Activated naive CD4-positive, alpha-beta T cell treated with anti-CD3 and anti-CD28 coated beads for 36 hours (primary cell): ENCODE measurements around the gene SEC61A1. TPM values are rescaled to one million over a fixed set of nuclear protein-coding genes. Genes with fewer than 3 reads are reported as not detected.

Experiments used
- CTCF ChIA-PET: fragments of 350-600 bp; sonication (Branson Sonifier 250); formaldehyde crosslinking; loops from one replicate; lab custom pipeline; 2021; ENCODE audit warnings: antibody characterized with exemption; lab: Charles Lee
- DNase-seq: peaks from one replicate; pipeline ENCODE4 v3.0.0-alpha.2; 2020
- H3K27ac Mint-ChIP-seq: one replicate; pipeline ENCODE4 v1.8.0; 2021; ENCODE audit warnings: mild to moderate bottlenecking, mixed read lengths
- H3K27me3 Mint-ChIP-seq: one replicate; pipeline ENCODE4 v1.8.0; 2021; ENCODE audit warnings: low read depth, mixed read lengths
- H3K36me3 Mint-ChIP-seq: one replicate; pipeline ENCODE4 v1.8.0; 2021; ENCODE audit warnings: low read depth, mixed read lengths
- H3K4me1 Mint-ChIP-seq: one replicate; pipeline ENCODE4 v1.8.0; 2021; ENCODE audit warnings: low read depth, mixed read lengths
- H3K4me3 Mint-ChIP-seq: one replicate; pipeline ENCODE4 v1.8.0; 2021; ENCODE audit warnings: mild to moderate bottlenecking, moderate library complexity, mixed read lengths
- H3K9me3 Mint-ChIP-seq: one replicate; pipeline ENCODE4 v1.8.0; 2021; ENCODE audit warnings: mixed read lengths
- intact Hi-C: fragments of 100-400 bp; cut with micrococcal nuclease; formaldehyde crosslinking; loops from one replicate; pipeline ENCODE4 v1.15.1; 2023
- total RNA-seq, 2 experiments: library from RNA; stranded (reverse); gene quantifications; one replicate each; pipeline ENCODE4 v1.2.3, GENCODE V29; 2021

Gene SEC61A1
- total RNA-seq, 2 experiments from 2014 or later = 115 to 119 TPM

DNA sequence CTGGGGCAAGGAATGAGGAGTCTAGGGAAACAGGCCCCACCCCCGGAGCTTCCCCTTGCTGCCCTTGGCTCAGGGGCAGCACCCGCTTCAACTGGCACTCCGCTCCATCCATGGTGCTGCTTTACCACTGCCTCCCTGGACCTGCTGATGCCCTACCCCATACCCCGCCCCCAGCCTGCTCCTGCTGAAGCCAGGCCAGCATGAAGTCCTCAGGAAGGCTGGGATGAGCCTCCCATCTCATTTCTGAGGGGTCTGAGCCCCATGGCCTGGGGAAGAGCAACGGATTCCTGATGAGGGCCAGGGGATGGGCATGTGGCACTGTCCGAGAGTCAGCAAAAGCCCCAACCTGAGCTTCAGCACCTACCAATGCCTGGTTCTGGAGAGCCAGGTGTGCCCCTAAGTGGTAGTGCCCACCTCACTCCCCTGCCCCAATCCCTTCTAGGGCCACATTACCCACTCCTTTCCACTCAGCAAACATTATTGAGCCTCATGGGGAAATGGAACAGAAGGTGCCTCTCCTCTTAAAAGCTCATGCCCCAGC lies 21.0 kb downstream of the SEC61A1 start:
- no peak overlapping the region for H3K27ac Mint-ChIP-seq
- DNase-seq = no peak
- no peak overlapping the region for H3K4me3 Mint-ChIP-seq
- H3K9me3 Mint-ChIP-seq = no peaks in the 10 kb centered on the region
- intact Hi-C loops = no loop called here
- H3K4me1 Mint-ChIP-seq = peaks cover 20% of the 10 kb centered on the region
- CTCF ChIA-PET = interaction anchor here (1.0 to 1.4 kb wide), 2 partner anchors 11 to 22 kb away, joined by 3 to 4 read pairs; no protein-coding TSS in a partner anchor
- H3K27me3 Mint-ChIP-seq = no peaks in the 10 kb centered on the region
- H3K36me3 Mint-ChIP-seq = peaks cover 17% of the 10 kb centered on the region

DNA sequence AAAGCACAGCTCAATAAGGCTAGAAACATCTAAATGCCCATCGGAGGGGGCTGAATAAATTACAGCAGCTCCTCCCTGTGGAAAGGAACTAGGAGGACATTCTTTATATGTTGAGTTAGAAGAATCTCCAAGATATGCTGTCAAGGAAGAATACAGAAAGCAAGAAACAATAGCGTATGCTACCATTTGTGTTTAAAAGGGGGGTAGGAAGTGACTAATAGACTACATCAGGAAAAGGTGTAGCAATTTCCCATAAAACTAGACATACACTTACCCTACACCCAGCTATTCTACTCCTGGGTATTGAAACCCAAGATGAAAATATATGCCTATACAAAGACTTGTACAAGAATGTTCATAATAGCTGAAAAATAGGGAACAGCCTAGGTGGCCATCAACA lies 21.6 kb downstream of the SEC61A1 start:
- no peak for DNase-seq
- H3K27me3 Mint-ChIP-seq = no peaks in the 10 kb centered on the region
- H3K9me3 Mint-ChIP-seq = no peaks in the 10 kb centered on the region
- H3K36me3 Mint-ChIP-seq = peaks cover 15% of the 10 kb centered on the region
- no peak overlapping the region for H3K27ac Mint-ChIP-seq
- intact Hi-C loops = loop anchor here (2.0 kb wide), 3 partner anchors 49 to 535 kb away; partner anchors contain the start of gene RUVBL1
- peaks cover 20% of the 10 kb centered on the region for H3K4me1 Mint-ChIP-seq
- H3K4me3 Mint-ChIP-seq = no peak overlapping the region
- CTCF ChIA-PET = interaction anchor here (1.0 to 1.4 kb wide), 2 partner anchors 11 to 22 kb away, joined by 3 to 4 read pairs; no protein-coding TSS in a partner anchor

DNA sequence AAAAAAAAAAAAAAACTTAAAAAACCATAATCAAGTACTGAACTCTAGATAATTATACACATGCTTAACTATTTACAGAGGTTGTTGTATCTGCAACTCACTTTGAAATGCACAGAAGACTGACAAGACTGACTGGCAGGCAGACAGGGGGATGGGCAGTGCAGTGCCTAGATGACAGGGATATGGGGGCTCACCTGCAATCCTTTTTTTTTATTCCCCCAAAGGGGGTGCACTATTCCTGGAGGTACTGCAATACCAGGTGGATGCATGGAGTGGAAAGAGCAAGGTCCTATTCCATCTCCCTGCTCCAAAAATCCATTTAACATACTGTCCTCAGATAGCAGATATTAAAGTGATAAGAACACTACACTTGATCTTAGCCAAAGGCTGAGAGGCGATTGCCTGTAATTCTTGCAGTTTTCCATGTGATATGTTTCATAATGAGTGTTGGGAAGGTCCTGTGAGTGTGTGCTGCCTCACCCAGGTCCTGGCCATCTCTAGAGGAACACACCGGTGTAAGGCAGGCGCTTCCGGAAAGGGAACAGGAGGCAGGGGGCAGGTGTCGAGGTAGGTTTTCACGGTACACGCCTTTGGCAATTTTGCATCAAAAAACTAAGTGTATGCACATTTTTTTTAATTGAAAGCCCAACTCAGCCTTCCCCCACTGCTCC lies 22.7 kb downstream of the SEC61A1 start:
- intact Hi-C loops = loop anchor here (1.0 to 5.0 kb wide), 6 partner anchors 23 to 534 kb away; partner anchors contain the start of genes RUVBL1 and SEC61A1
- Mint-ChIP-seq H3K4me1 (peaks cover 20% of the 10 kb centered on the region), H3K4me3 (no peak overlapping the region), H3K36me3 (peaks cover 23% of the 10 kb centered on the region), H3K27me3 (no peaks in the 10 kb centered on the region), H3K27ac (no peak overlapping the region), H3K9me3 (no peaks in the 10 kb centered on the region)
- no peak for DNase-seq
- CTCF ChIA-PET = interaction anchor here (0.6 kb wide), 1 partner anchor 255 kb away, joined by 4 read pairs; no protein-coding TSS in a partner anchor

DNA sequence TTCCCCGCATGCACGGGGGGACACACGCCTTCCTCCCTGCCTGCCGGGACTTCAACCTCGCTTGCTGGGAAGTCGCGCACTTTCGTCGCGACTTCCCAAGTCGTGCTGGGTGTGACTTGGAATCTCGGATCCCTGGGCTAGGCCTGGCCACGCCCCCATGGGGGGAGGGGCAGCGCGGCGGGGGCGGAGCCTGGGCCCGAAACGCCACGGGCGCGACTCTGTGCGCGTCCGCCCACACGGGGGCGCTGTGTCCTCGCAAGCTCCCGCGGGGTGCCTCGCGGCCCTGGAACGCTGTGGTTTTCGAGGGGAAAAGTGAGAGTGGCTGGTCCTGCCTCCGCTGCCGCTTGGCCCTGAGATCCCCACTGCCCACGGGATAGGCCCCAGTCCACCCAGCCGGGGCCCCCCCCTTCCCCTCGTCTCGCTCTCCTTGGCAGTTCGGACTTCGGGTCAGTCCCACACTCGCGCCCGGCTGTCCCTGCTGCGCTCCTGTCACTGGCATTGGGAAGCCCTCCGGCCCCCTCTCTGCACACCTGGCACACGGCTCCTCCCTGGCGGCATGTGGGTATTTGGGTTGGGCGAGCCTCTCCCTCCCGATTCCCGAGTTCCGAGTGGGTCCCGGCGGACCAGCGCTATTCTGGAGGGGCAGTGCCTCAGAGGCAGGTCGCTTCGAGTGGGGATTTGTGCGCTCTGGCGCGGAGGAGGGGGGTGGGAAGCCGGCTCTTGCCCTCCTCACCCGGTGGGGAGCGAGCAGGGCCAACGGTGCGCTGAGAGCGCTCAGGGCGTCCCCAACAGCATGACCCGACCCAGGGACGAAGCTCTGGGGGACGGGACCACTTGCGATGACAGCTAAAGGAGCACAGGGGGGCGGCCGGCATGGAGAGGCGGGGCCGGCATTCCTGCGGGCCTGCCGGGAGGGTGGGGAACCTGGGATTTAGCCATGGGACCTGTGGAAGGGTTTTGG lies 23.6 kb downstream of the SEC61A1 start:
- H3K4me1 Mint-ChIP-seq = peaks cover 20% of the 10 kb centered on the region
- H3K36me3 Mint-ChIP-seq = peaks cover 27% of the 10 kb centered on the region
- CTCF ChIA-PET = interaction anchor here (0.7 kb wide), 2 partner anchors 45 to 47 kb away, joined by 3 read pairs; no protein-coding TSS in a partner anchor
- intact Hi-C loops = loop anchor here (1.0 to 5.0 kb wide), 7 partner anchors 24 to 533 kb away; partner anchors contain the start of genes RUVBL1 and SEC61A1
- DNase-seq = peak; percentile 86
- H3K4me3 Mint-ChIP-seq = peak overlapping the region; percentile 46
- no peaks in the 10 kb centered on the region for H3K9me3 Mint-ChIP-seq
- no peak overlapping the region for H3K27ac Mint-ChIP-seq
- H3K27me3 Mint-ChIP-seq = no peaks in the 10 kb centered on the region

DNA sequence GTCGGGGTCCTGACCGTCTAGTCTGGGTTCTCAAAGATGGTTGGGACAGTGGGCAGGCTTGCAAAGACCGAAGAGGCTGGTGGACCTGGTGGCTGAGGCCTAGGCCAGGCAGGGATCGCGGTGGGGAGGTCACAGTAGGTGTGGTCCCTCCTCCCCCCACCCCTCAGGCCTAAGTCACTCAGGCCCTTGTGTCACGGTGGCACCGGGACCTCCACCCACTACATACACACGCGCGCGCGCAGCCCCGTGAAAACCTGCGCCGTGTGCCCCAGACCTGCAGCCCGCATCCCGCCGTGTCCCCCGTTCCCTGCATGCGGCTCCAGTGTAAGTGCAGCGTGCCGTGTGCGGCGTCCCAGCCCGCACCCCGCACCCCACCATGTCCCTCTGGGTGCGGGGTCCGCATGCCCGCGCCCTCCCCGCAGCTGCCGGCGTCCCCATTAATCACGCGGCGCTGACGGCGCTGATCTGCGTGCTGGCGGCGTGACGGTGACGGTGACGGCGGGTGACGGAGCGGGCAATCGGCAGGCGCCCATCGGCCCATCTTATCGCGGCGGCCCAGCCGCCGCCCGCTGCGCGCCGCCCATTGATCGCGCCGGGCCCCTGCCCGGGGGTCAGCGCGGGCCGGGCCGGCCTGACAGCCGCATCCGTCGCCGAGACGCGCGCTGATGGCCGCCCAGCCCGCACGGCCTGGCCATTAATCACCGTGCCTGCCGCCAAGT lies 24.4 kb downstream of the SEC61A1 start:
- CTCF ChIA-PET = interaction anchor here (0.7 kb wide), 1 partner anchor 44 kb away, joined by 3 read pairs; no protein-coding TSS in a partner anchor
- peak; percentile 46 for DNase-seq
- H3K4me3 Mint-ChIP-seq = peak overlapping the region; percentile 46

DNA sequence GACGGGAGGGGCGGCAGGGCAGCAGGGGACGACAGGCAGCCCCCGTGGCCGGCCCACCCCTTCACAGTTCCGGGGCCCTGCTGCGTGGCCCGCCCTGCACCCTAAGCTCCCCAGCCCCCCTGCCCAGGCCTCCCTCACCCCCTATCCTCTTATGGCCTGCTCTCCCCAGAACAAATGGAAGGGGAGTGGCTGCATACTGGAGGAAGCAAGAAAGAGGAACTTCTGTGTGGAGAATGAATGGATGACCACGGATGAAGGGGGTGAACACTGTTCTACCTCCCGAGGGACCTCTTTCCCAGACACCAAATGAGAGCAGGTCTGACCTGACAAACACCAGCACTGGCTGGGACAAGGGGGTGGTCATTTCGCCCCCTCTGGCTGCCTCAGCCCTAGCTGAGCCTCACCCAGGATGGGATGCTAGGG lies 25.0 kb downstream of the SEC61A1 start:
- DNase-seq = no peak
- no peak overlapping the region for H3K27ac Mint-ChIP-seq
- intact Hi-C loops = loop anchor here (2.0 to 5.0 kb wide), 2 partner anchors 350 to 414 kb away; no protein-coding TSS in a partner anchor
- H3K4me3 Mint-ChIP-seq = peak overlapping the region; percentile 12
- CTCF ChIA-PET = interaction anchor here (1.5 kb wide), 1 partner anchor 9 kb away, joined by 3 read pairs; no protein-coding TSS in a partner anchor
- peaks cover 20% of the 10 kb centered on the region for H3K4me1 Mint-ChIP-seq
- H3K9me3 Mint-ChIP-seq = no peaks in the 10 kb centered on the region
- no peaks in the 10 kb centered on the region for H3K27me3 Mint-ChIP-seq
- H3K36me3 Mint-ChIP-seq = peaks cover 39% of the 10 kb centered on the region

More for the DNA sequence above, 24.4 kb downstream of the SEC61A1 start:
- H3K4me1 Mint-ChIP-seq = peaks cover 20% of the 10 kb centered on the region
- no peak overlapping the region for H3K27ac Mint-ChIP-seq
- no peaks in the 10 kb centered on the region for H3K27me3 Mint-ChIP-seq
- H3K9me3 Mint-ChIP-seq = no peaks in the 10 kb centered on the region
- intact Hi-C loops = loop anchor here (2.0 to 5.0 kb wide), 2 partner anchors 351 to 414 kb away; no protein-coding TSS in a partner anchor
- peaks cover 35% of the 10 kb centered on the region for H3K36me3 Mint-ChIP-seq

DNA sequence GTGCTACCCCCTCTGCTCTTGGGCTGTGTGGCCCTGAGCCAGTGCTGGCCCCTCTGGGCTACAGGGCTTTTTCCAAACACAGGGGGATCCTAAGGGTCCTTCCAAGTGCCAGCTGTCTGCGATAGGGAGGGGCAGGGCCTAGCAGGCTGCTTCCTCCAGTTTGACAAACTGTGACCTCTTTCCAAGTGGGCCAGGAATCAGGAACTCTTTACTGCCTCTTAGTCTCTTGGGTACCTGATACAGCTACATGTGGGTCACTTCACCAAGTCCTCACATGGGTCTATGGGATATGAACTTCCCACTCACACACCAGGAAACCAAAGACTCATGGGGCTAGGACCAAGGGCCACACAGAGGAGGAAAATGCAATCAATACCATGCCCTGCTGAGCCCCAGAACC lies 25.4 kb downstream of the SEC61A1 start:
- intact Hi-C loops = loop anchor here (2.0 to 5.0 kb wide), 2 partner anchors 350 to 413 kb away; no protein-coding TSS in a partner anchor
- H3K27me3 Mint-ChIP-seq = no peaks in the 10 kb centered on the region
- no peak overlapping the region for H3K4me3 Mint-ChIP-seq
- DNase-seq = no peak
- peaks cover 20% of the 10 kb centered on the region for H3K4me1 Mint-ChIP-seq
- peaks cover 44% of the 10 kb centered on the region for H3K36me3 Mint-ChIP-seq
- CTCF ChIA-PET = interaction anchor here (1.5 kb wide), 1 partner anchor 9 kb away, joined by 3 read pairs; no protein-coding TSS in a partner anchor
- no peak overlapping the region for H3K27ac Mint-ChIP-seq
- H3K9me3 Mint-ChIP-seq = no peaks in the 10 kb centered on the region

DNA sequence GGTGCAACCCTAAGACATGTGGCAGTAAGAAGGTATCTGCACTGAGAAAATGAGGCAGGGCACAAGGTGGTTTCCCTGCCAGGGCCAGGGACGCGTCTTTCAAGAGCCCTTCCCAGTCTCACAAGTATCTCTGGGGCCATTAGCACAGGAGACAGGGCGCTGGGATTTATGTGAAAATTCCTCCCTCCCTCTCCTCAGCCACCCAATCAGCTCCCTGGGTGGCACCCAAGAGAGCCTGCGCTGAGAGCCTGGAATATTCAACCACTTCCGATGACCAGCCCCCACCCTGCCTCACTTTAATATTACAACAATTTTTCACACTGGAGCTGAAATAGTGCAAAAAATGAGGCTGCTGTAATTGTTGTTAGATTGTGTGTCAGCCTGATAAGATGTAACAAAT lies 26.1 kb downstream of the SEC61A1 start:
- Mint-ChIP-seq H3K4me3 (no peak overlapping the region), H3K27ac (no peak overlapping the region), H3K36me3 (peaks cover 49% of the 10 kb centered on the region), H3K27me3 (no peaks in the 10 kb centered on the region), H3K9me3 (no peaks in the 10 kb centered on the region), H3K4me1 (peaks cover 20% of the 10 kb centered on the region)
- no peak for DNase-seq
- intact Hi-C loops = loop anchor here (5.0 kb wide), 1 partner anchor 349 kb away; no protein-coding TSS in a partner anchor
- CTCF ChIA-PET = interaction anchor here (1.5 kb wide), 1 partner anchor 10 kb away, joined by 3 read pairs; no protein-coding TSS in a partner anchor

DNA sequence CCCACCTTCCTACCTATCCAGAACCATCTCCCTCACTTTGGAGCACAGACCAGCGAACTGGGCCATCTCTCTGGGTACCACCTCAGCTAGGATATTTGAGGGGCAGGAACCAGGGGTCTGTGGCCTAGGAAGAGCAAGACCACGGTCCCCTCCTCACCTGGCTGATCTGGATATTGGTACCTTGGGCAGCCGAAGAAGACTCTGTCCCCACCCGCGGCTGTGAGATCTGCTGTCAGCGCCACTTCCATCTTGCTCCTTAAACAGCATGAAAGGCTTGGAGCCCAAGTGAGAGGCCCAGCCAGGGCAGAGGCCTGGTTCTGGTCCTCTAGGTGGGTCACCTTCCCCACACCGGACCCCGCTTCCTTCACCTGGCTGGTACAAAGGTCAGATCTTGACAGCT lies 26.6 kb downstream of the SEC61A1 start:
- Mint-ChIP-seq H3K9me3 (no peaks in the 10 kb centered on the region), H3K4me1 (peaks cover 15% of the 10 kb centered on the region), H3K4me3 (no peak overlapping the region), H3K36me3 (peaks cover 52% of the 10 kb centered on the region), H3K27ac (no peak overlapping the region), H3K27me3 (no peaks in the 10 kb centered on the region)
- CTCF ChIA-PET = no interaction called here
- intact Hi-C loops = loop anchor here (5.0 kb wide), 1 partner anchor 348 kb away; no protein-coding TSS in a partner anchor
- DNase-seq = no peak

DNA sequence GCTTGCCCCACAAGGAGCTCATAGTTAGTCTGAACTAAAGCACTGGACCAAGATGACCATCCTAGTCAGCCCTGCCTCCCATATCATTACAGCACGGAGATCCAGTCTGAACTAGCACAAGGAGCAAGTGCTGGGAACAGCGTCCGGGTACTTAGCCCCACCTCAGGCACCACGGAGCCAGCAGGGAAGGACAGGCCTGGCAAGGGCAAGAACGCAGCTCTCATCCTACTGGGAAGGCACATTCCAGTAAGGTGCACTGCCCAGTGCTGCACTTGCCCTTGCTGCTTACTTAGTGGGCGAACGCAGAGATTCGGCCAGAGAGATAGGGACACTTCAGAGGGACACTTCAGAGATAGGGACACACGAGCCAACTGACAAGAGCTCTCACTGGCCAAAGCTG lies 27.6 kb downstream of the SEC61A1 start:
- CTCF ChIA-PET = interaction anchor here (1.0 kb wide), 1 partner anchor 16 kb away, joined by 5 read pairs; no protein-coding TSS in a partner anchor
- no peaks in the 10 kb centered on the region for H3K9me3 Mint-ChIP-seq
- H3K4me1 Mint-ChIP-seq = peaks cover 15% of the 10 kb centered on the region
- no peak for DNase-seq
- H3K27ac Mint-ChIP-seq = no peak overlapping the region
- peaks cover 57% of the 10 kb centered on the region for H3K36me3 Mint-ChIP-seq
- H3K27me3 Mint-ChIP-seq = no peaks in the 10 kb centered on the region
- intact Hi-C loops = loop anchor here (5.0 kb wide), 1 partner anchor 347 kb away; no protein-coding TSS in a partner anchor
- no peak overlapping the region for H3K4me3 Mint-ChIP-seq
